Panc1 (cell line): Measurements from ENCODE around the gene MSGN1. TPM values are rescaled to one million over a fixed set of nuclear protein-coding genes. Genes with fewer than 3 reads are reported as not detected.

Source experiments
- ATAC-seq: fragments of 200-7000 bp; cut with Tn5 transposase; 2 replicates; pipeline ENCODE4 v1.9.1; 2020; ENCODE audit warnings: mild to moderate bottlenecking, moderate library complexity
- BruUV-seq: library from RNA; stranded (reverse); fragments of 400-500 nt; replicated peaks from 2 replicates; lab custom pipeline; 2021; lab: Mats Ljungman, UMichigan
- CTCF ChIA-PET: fragments of 300-600 bp; sonication (Branson Sonifier 250); formaldehyde crosslinking; loops from one replicate; lab custom pipeline; 2022; ENCODE audit warnings: antibody characterized with exemption; lab: Charles Lee
- POLR2A ChIA-PET: fragments of 300-600 bp; sonication (Branson Sonifier 250); formaldehyde crosslinking; loops from one replicate; lab custom pipeline; 2022; ENCODE audit warnings: antibody characterized with exemption; lab: Charles Lee
- DNase-seq: peaks from one replicate; pipeline ENCODE4 v3.0.0-alpha.2; 2010; ENCODE audit warnings: low read depth, low spot score
- H3K27ac ChIP-seq: 2 replicates; pipeline ENCODE4 v1.5.1; 2011; ENCODE audit warnings: mild to moderate bottlenecking, low read length, inconsistent platforms
- H3K27me3 ChIP-seq: fragments of 200-500 bp; sonication (Bioruptor generic); 2 replicates; pipeline ENCODE4 v1.6.0; 2014; ENCODE audit warnings: low read length, inconsistent platforms; ENCODE audit not compliant: control insufficient read depth, insufficient read depth
- H3K36me3 ChIP-seq: fragments of 200-500 bp; sonication (Bioruptor generic); 2 replicates; pipeline ENCODE4 v1.5.1; 2014; ENCODE audit warnings: inconsistent platforms, mild to moderate bottlenecking, low read length, moderate library complexity; ENCODE audit not compliant: control insufficient read depth, insufficient read depth
- H3K4me1 ChIP-seq: 2 replicates; pipeline ENCODE4 v1.5.1; 2011; ENCODE audit warnings: inconsistent platforms, mild to moderate bottlenecking, low read length, moderate library complexity; ENCODE audit not compliant: control insufficient read depth, insufficient read depth
- H3K4me3 ChIP-seq, 2 experiments: 2 replicates each; pipeline ENCODE4 v1.5.1; 2011 to 2012; ENCODE audit warnings: low read depth in 2 of 2, low read length in 2 of 2, mild to moderate bottlenecking in 2 of 2, inconsistent platforms in 1 of 2, moderate library complexity in 1 of 2
- H3K9me3 ChIP-seq: fragments of 200-500 bp; sonication (Bioruptor generic); 2 replicates; pipeline ENCODE4 v1.5.1; 2014; ENCODE audit warnings: low read depth, mild to moderate bottlenecking, inconsistent platforms, low read length, moderate library complexity; ENCODE audit not compliant: control insufficient read depth, insufficient read depth
- CTCF ChIP-seq: fragments of 450-650 bp; IDR thresholded peaks from 2 replicates; pipeline ENCODE4 v1.5.1; 2017; ENCODE audit warnings: mild to moderate bottlenecking
- POLR2AphosphoS5 ChIP-seq: IDR thresholded peaks from 2 replicates; pipeline ENCODE4 v1.6.1; 2012; ENCODE audit warnings: mild to moderate bottlenecking, low read depth, low read length, moderate library complexity
- REST ChIP-seq, 2 experiments: IDR thresholded peaks; 2 replicates each; pipeline ENCODE4 v1.6.1; 2011 to 2012; ENCODE audit warnings: low read depth in 2 of 2, control low read depth in 1 of 2, low read length in 1 of 2, mild to moderate bottlenecking in 1 of 2, moderate library complexity in 1 of 2; ENCODE audit not compliant: insufficient read depth in 1 of 2
- SIN3A ChIP-seq: IDR thresholded peaks from 2 replicates; pipeline ENCODE4 v1.6.1; 2012; ENCODE audit warnings: low read depth, mild to moderate bottlenecking, low read length, moderate library complexity, borderline replicate concordance; ENCODE audit not compliant: insufficient read depth
- TCF7L2 ChIP-seq: IDR thresholded peaks from 2 replicates; pipeline ENCODE4 v1.6.1; 2011; ENCODE audit warnings: mild to moderate bottlenecking, low read depth, low read length, inconsistent platforms
- in situ Hi-C: cut with HindIII; loops from 2 replicates; pipeline ENCODE4 v1.10.0; 2016; ENCODE audit warnings: low sequenced_read_pairs, low pct_unique_long_range_greater_than_20kb
- intact Hi-C: fragments of 100-400 bp; cut with micrococcal nuclease; formaldehyde crosslinking; loops from one replicate; pipeline ENCODE4 v1.10.0; 2022; ENCODE audit not compliant: unreplicated experiment
- total RNA-seq: library from RNA; stranded (reverse); gene quantifications from one replicate; pipeline ENCODE4 v1.2.1, GENCODE V29; 2021; ENCODE audit not compliant: unreplicated experiment

Gene MSGN1
- total RNA-seq, 1 experiment from 2014 or later = not detected

- DNase-seq (no peak), ATAC-seq (no peak)
- Histone ChIP-seq H3K27ac (no peak overlapping the region), H3K4me1 (no peaks in the 10 kb centered on the region; the same call in 1 of the 2 replicates), H3K27me3 (peaks cover 4% of the 10 kb centered on the region; the same call in 1 of the 2 replicates), H3K36me3 (no peaks in the 10 kb centered on the region), H3K9me3 (no peaks in the 10 kb centered on the region), H3K4me3 (no peak overlapping the region)
- TF ChIP-seq POLR2AphosphoS5 (no peak), TCF7L2 (no peak)
- ChIA-PET POLR2A (no interaction called here), CTCF (no interaction called here)
- in situ Hi-C loops = no loop called here
- no TSS peak for BruUV-seq
- intact Hi-C loops = no loop called here
Observed at GRCh38 chr2:17845806-17846205, 29.5 kb downstream of the MSGN1 start.

- intact Hi-C loops (no loop called here), in situ Hi-C loops (no loop called here)
- Histone ChIP-seq H3K27ac (no peak overlapping the region), H3K27me3 (peaks cover 4% of the 10 kb centered on the region; the same call in 1 of the 2 replicates), H3K36me3 (no peaks in the 10 kb centered on the region), H3K4me1 (no peaks in the 10 kb centered on the region; the same call in 1 of the 2 replicates), H3K4me3 (no peak overlapping the region), H3K9me3 (no peaks in the 10 kb centered on the region)
- TF ChIP-seq POLR2AphosphoS5 = no peak
- no peak for TF ChIP-seq CTCF
- TF ChIP-seq REST (IDR thresholded peaks at IDR 0.05; ENCODE audit: insufficient read depth in 1 of 2, low read depth in 2 of 2, low read length in 1 of 2) = no peak
- TF ChIP-seq TCF7L2 = no peak
- no peak for TF ChIP-seq SIN3A
- no peak for DNase-seq
- ATAC-seq = no peak
- CTCF ChIA-PET = no interaction called here
- POLR2A ChIA-PET = no interaction called here
- no TSS peak for BruUV-seq
Observed at GRCh38 chr2:17846676-17847075, 30.4 kb downstream of the MSGN1 start.

- intact Hi-C loops = no loop called here
- TF ChIP-seq TCF7L2 (no peak), SIN3A (no peak), POLR2AphosphoS5 (no peak), REST (IDR thresholded peaks at IDR 0.05; ENCODE audit: insufficient read depth in 1 of 2, low read depth in 2 of 2, low read length in 1 of 2) (no peak), CTCF (no peak)
- in situ Hi-C loops = no loop called here
- Histone ChIP-seq H3K27me3 (peaks cover 4% of the 10 kb centered on the region; the same call in 1 of the 2 replicates), H3K36me3 (no peaks in the 10 kb centered on the region), H3K9me3 (no peaks in the 10 kb centered on the region), H3K4me1 (no peaks in the 10 kb centered on the region; the same call in 1 of the 2 replicates), H3K4me3 (no peak overlapping the region), H3K27ac (no peak overlapping the region)
- CTCF ChIA-PET = no interaction called here
- BruUV-seq = no TSS peak
- POLR2A ChIA-PET = no interaction called here
- ATAC-seq = no peak
- DNase-seq = no peak
Observed at GRCh38 chr2:17847236-17847635, 31.0 kb downstream of the MSGN1 start.
